ENCODE data around the gene WDR35.

GRCh38 chr2:19901442-19902215, 88.3 kb downstream of the WDR35 start, which contains the start of gene TTC32:
- TF ChIP-seq CTCF (IDR thresholded peaks at IDR 0.05): peak in 1 of 3 experiments; percentile 36
- TF ChIP-seq POLR2A (IDR thresholded peaks at IDR 0.05): no peak

Measured in testis (tissue), 2 donors.